ENCODE measurements around the gene SLC9A9.

The SLC9A9 gene

GRCh38 chr3:143502081-143502480, 346.2 kb downstream of the SLC9A9 start:
- Histone ChIP-seq H3K9ac (ENCODE audit: low read depth, low read length) (no peak overlapping the region), H3K4me3 (ENCODE audit: low read depth, low read length) (no peak overlapping the region), H3K27me3 (ENCODE audit: control insufficient read depth, insufficient read depth, low read length) (no peaks in the 10 kb centered on the region), H3K27ac (ENCODE audit: low read depth, low read length) (no peak overlapping the region), H3K36me3 (ENCODE audit: control insufficient read depth, insufficient read depth, low read length) (no peaks in the 10 kb centered on the region), H3K4me1 (ENCODE audit: control insufficient read depth, insufficient read depth, low read length) (peaks cover 5% of the 10 kb centered on the region; the same call in 1 of the 2 replicates), H3K9me3 (ENCODE audit: control insufficient read depth, insufficient read depth, low read length) (no peaks in the 10 kb centered on the region)

GRCh38 chr3:143497382-143497781, 350.9 kb downstream of the SLC9A9 start:
- Histone ChIP-seq H3K9me3 (ENCODE audit: control insufficient read depth, insufficient read depth, low read length) (no peaks in the 10 kb centered on the region), H3K9ac (ENCODE audit: low read depth, low read length) (no peak overlapping the region), H3K4me1 (ENCODE audit: control insufficient read depth, insufficient read depth, low read length) (peaks cover 5% of the 10 kb centered on the region; the same call in 1 of the 2 replicates), H3K36me3 (ENCODE audit: control insufficient read depth, insufficient read depth, low read length) (no peaks in the 10 kb centered on the region), H3K4me3 (ENCODE audit: low read depth, low read length) (no peak overlapping the region), H3K27ac (ENCODE audit: low read depth, low read length) (no peak overlapping the region), H3K27me3 (ENCODE audit: control insufficient read depth, insufficient read depth, low read length) (no peaks in the 10 kb centered on the region)

- no peak overlapping the region for H3K27ac ChIP-seq (ENCODE audit: low read depth, low read length)
- no peaks in the 10 kb centered on the region for H3K4me1 ChIP-seq (ENCODE audit: control insufficient read depth, insufficient read depth, low read length)
- H3K36me3 ChIP-seq (ENCODE audit: control insufficient read depth, insufficient read depth, low read length) = no peaks in the 10 kb centered on the region
- H3K27me3 ChIP-seq (ENCODE audit: control insufficient read depth, insufficient read depth, low read length) = no peaks in the 10 kb centered on the region
- H3K4me3 ChIP-seq (ENCODE audit: low read depth, low read length) = no peak overlapping the region
- H3K9me3 ChIP-seq (ENCODE audit: control insufficient read depth, insufficient read depth, low read length) = no peaks in the 10 kb centered on the region
- H3K9ac ChIP-seq (ENCODE audit: low read depth, low read length) = no peak overlapping the region
Observed at GRCh38 chr3:143496191-143496590, 352.1 kb downstream of the SLC9A9 start.

GRCh38 chr3:143495527-143495926, 352.7 kb downstream of the SLC9A9 start:
- Histone ChIP-seq H3K27me3 (ENCODE audit: control insufficient read depth, insufficient read depth, low read length) (no peaks in the 10 kb centered on the region), H3K4me3 (ENCODE audit: low read depth, low read length) (no peak overlapping the region), H3K9me3 (ENCODE audit: control insufficient read depth, insufficient read depth, low read length) (no peaks in the 10 kb centered on the region), H3K4me1 (ENCODE audit: control insufficient read depth, insufficient read depth, low read length) (no peaks in the 10 kb centered on the region), H3K36me3 (ENCODE audit: control insufficient read depth, insufficient read depth, low read length) (no peaks in the 10 kb centered on the region), H3K27ac (ENCODE audit: low read depth, low read length) (no peak overlapping the region), H3K9ac (ENCODE audit: low read depth, low read length) (no peak overlapping the region)

- Histone ChIP-seq H3K4me1 (ENCODE audit: control insufficient read depth, insufficient read depth, low read length) (peaks cover 16% of the 10 kb centered on the region), H3K9ac (ENCODE audit: low read depth, low read length) (no peak overlapping the region), H3K27me3 (ENCODE audit: control insufficient read depth, insufficient read depth, low read length) (no peaks in the 10 kb centered on the region), H3K4me3 (ENCODE audit: low read depth, low read length) (no peak overlapping the region), H3K27ac (ENCODE audit: low read depth, low read length) (no peak overlapping the region), H3K36me3 (ENCODE audit: control insufficient read depth, insufficient read depth, low read length) (no peaks in the 10 kb centered on the region), H3K9me3 (ENCODE audit: control insufficient read depth, insufficient read depth, low read length) (no peaks in the 10 kb centered on the region)
Observed at GRCh38 chr3:143486611-143487010, 361.7 kb downstream of the SLC9A9 start.

GRCh38 chr3:143484846-143485512, 363.3 kb downstream of the SLC9A9 start:
- Histone ChIP-seq H3K9ac (ENCODE audit: low read depth, low read length) (no peak overlapping the region), H3K27me3 (ENCODE audit: control insufficient read depth, insufficient read depth, low read length) (no peaks in the 10 kb centered on the region), H3K36me3 (ENCODE audit: control insufficient read depth, insufficient read depth, low read length) (no peaks in the 10 kb centered on the region), H3K9me3 (ENCODE audit: control insufficient read depth, insufficient read depth, low read length) (no peaks in the 10 kb centered on the region), H3K27ac (ENCODE audit: low read depth, low read length) (no peak overlapping the region), H3K4me3 (ENCODE audit: low read depth, low read length) (no peak overlapping the region), H3K4me1 (ENCODE audit: control insufficient read depth, insufficient read depth, low read length) (peaks cover 16% of the 10 kb centered on the region)

GRCh38 chr3:143483214-143483613, 365.1 kb downstream of the SLC9A9 start:
- Histone ChIP-seq H3K27ac (ENCODE audit: low read depth, low read length) (no peak overlapping the region), H3K9ac (ENCODE audit: low read depth, low read length) (no peak overlapping the region), H3K27me3 (ENCODE audit: control insufficient read depth, insufficient read depth, low read length) (no peaks in the 10 kb centered on the region), H3K4me3 (ENCODE audit: low read depth, low read length) (no peak overlapping the region), H3K36me3 (ENCODE audit: control insufficient read depth, insufficient read depth, low read length) (no peaks in the 10 kb centered on the region), H3K9me3 (ENCODE audit: control insufficient read depth, insufficient read depth, low read length) (no peaks in the 10 kb centered on the region), H3K4me1 (ENCODE audit: control insufficient read depth, insufficient read depth, low read length) (peaks cover 19% of the 10 kb centered on the region)

- no peak overlapping the region for H3K4me3 ChIP-seq (ENCODE audit: low read depth, low read length)
- no peaks in the 10 kb centered on the region for H3K9me3 ChIP-seq (ENCODE audit: control insufficient read depth, insufficient read depth, low read length)
- H3K9ac ChIP-seq (ENCODE audit: low read depth, low read length) = no peak overlapping the region
- H3K4me1 ChIP-seq (ENCODE audit: control insufficient read depth, insufficient read depth, low read length) = peaks cover 22% of the 10 kb centered on the region
- H3K27me3 ChIP-seq (ENCODE audit: control insufficient read depth, insufficient read depth, low read length) = no peaks in the 10 kb centered on the region
- no peaks in the 10 kb centered on the region for H3K36me3 ChIP-seq (ENCODE audit: control insufficient read depth, insufficient read depth, low read length)
- no peak overlapping the region for H3K27ac ChIP-seq (ENCODE audit: low read depth, low read length)
Observed at GRCh38 chr3:143482106-143483088, 365.9 kb downstream of the SLC9A9 start.

- Histone ChIP-seq H3K4me3 (ENCODE audit: low read depth, low read length) (no peak overlapping the region), H3K9ac (ENCODE audit: low read depth, low read length) (no peak overlapping the region), H3K4me1 (ENCODE audit: control insufficient read depth, insufficient read depth, low read length) (peaks cover 13% of the 10 kb centered on the region), H3K27ac (ENCODE audit: low read depth, low read length) (no peak overlapping the region), H3K36me3 (ENCODE audit: control insufficient read depth, insufficient read depth, low read length) (no peaks in the 10 kb centered on the region), H3K9me3 (ENCODE audit: control insufficient read depth, insufficient read depth, low read length) (no peaks in the 10 kb centered on the region), H3K27me3 (ENCODE audit: control insufficient read depth, insufficient read depth, low read length) (no peaks in the 10 kb centered on the region)
Observed at GRCh38 chr3:143480344-143480743, 367.9 kb downstream of the SLC9A9 start.

- peaks cover 11% of the 10 kb centered on the region for H3K4me1 ChIP-seq (ENCODE audit: control insufficient read depth, insufficient read depth, low read length)
- H3K9ac ChIP-seq (ENCODE audit: low read depth, low read length) = no peak overlapping the region
- H3K9me3 ChIP-seq (ENCODE audit: control insufficient read depth, insufficient read depth, low read length) = no peaks in the 10 kb centered on the region
- no peaks in the 10 kb centered on the region for H3K36me3 ChIP-seq (ENCODE audit: control insufficient read depth, insufficient read depth, low read length)
- H3K27me3 ChIP-seq (ENCODE audit: control insufficient read depth, insufficient read depth, low read length) = no peaks in the 10 kb centered on the region
- no peak overlapping the region for H3K4me3 ChIP-seq (ENCODE audit: low read depth, low read length)
- H3K27ac ChIP-seq (ENCODE audit: low read depth, low read length) = no peak overlapping the region
Observed at GRCh38 chr3:143479727-143480126, 368.5 kb downstream of the SLC9A9 start.

- H3K27me3 ChIP-seq (ENCODE audit: control insufficient read depth, insufficient read depth, low read length) = no peaks in the 10 kb centered on the region
- H3K4me1 ChIP-seq (ENCODE audit: control insufficient read depth, insufficient read depth, low read length) = peaks cover 11% of the 10 kb centered on the region
- no peak overlapping the region for H3K4me3 ChIP-seq (ENCODE audit: low read depth, low read length)
- H3K9me3 ChIP-seq (ENCODE audit: control insufficient read depth, insufficient read depth, low read length) = no peaks in the 10 kb centered on the region
- no peaks in the 10 kb centered on the region for H3K36me3 ChIP-seq (ENCODE audit: control insufficient read depth, insufficient read depth, low read length)
- H3K9ac ChIP-seq (ENCODE audit: low read depth, low read length) = no peak overlapping the region
- H3K27ac ChIP-seq (ENCODE audit: low read depth, low read length) = no peak overlapping the region
Observed at GRCh38 chr3:143478115-143478693, 370.1 kb downstream of the SLC9A9 start.
